Mucosa of descending colon (tissue), 3 donors: ENCODE data around the gene SCUBE3. TPM values are rescaled to one million over a fixed set of nuclear protein-coding genes. Genes with fewer than 3 reads are reported as not detected.

Source experiments
- ATAC-seq: fragments of 200-7000 bp; cut with Tn5 transposase; one replicate; pipeline ENCODE4 v1.9.1; 2020; ENCODE audit warnings: mild to moderate bottlenecking, moderate library complexity
- DNase-seq, 3 donors: peaks; one replicate each; pipeline ENCODE4 v3.0.0-alpha.2; 2020
- H3K36me3 ChIP-seq: fragments of 200-600 bp; one replicate; pipeline ENCODE4 v1.8.0; 2021; ENCODE audit warnings: low read depth, mild to moderate bottlenecking
- H3K4me1 ChIP-seq: fragments of 200-600 bp; one replicate; pipeline ENCODE4 v1.8.0; 2021; ENCODE audit warnings: low read depth, mild to moderate bottlenecking
- H3K4me3 ChIP-seq: fragments of 200-600 bp; one replicate; pipeline ENCODE4 v1.8.0; 2021; ENCODE audit warnings: mild to moderate bottlenecking
- H3K9me3 ChIP-seq: fragments of 200-600 bp; one replicate; pipeline ENCODE4 v1.8.0; 2021; ENCODE audit warnings: mild to moderate bottlenecking
- CTCF ChIP-seq: fragments of 200-600 bp; IDR thresholded peaks from one replicate; pipeline ENCODE4 v1.8.0; 2022; ENCODE audit warnings: antibody characterized with exemption, mild to moderate bottlenecking
- intact Hi-C, 2 donors: fragments of 100-400 bp; cut with DNase I in 1 of 2; cut with micrococcal nuclease in 1 of 2; formaldehyde crosslinking; loops; one replicate each; pipeline versions ENCODE4 v1.11.0 to v1.11.1; 2022; cut with DNase I, micrococcal nuclease
- total RNA-seq, 3 donors: library from RNA; stranded (reverse); fragmentation: NEBNext Ultra II Directional in 2 of 3; extraction: Animal tissue kit (Norgen Biotek cat#: 25700) in 2 of 3; gene quantifications; one replicate each; pipeline versions ENCODE4 v1.2.1 to v1.2.4, GENCODE V29; 2021 to 2023
- donor health status: DM: no; HTN: no; CAD: no; lungs with moderate emphysema.
- donor health status: DM: no; HTN: no; CAD: no.
- donor health status: DM: no; HTN: yes; CAD: no.

SCUBE3 gene
- total RNA-seq, 3 donors from 2014 or later: 0.14 to 11.6 (median 0.26) TPM

- DNase-seq (no peak), ATAC-seq (no peak)
- H3K9me3 ChIP-seq: no peaks in the 10 kb centered on the region
- no peaks in the 10 kb centered on the region for H3K36me3 ChIP-seq
- H3K4me3 ChIP-seq: no peak overlapping the region
- H3K4me1 ChIP-seq: peaks cover 8% of the 10 kb centered on the region
- intact Hi-C loops: no loop called here
- no peak for TF ChIP-seq CTCF
Observed at GRCh38 chr6:35216851-35217811, 3.4 kb downstream of the SCUBE3 start.

DNA sequence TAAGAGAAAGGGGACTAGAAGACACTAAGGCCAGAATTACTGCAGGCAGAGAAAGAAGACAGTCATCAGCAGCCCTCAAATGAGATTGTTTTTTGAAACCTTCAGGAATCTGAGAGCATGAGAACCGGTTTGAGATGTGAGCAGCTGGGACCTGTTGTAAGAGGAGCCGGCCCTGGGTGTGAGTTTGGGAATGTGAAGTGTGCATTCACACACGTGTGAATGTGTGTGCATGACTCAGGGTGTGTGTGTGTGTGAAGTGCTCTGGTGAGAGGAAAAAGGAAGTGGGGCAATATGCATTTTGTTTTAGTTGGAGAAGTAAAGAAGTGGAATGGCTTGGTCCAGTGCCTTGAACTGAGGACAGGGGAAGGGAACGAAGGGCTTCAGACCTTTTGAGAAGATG is 4.3 kb downstream of the SCUBE3 start:
- no peaks in the 10 kb centered on the region for H3K9me3 ChIP-seq
- no peak for TF ChIP-seq CTCF
- peaks cover 8% of the 10 kb centered on the region for H3K4me1 ChIP-seq
- no peaks in the 10 kb centered on the region for H3K36me3 ChIP-seq
- no peak overlapping the region for H3K4me3 ChIP-seq
- no peak for DNase-seq
- intact Hi-C loops: no loop called here
- ATAC-seq: no peak

DNA sequence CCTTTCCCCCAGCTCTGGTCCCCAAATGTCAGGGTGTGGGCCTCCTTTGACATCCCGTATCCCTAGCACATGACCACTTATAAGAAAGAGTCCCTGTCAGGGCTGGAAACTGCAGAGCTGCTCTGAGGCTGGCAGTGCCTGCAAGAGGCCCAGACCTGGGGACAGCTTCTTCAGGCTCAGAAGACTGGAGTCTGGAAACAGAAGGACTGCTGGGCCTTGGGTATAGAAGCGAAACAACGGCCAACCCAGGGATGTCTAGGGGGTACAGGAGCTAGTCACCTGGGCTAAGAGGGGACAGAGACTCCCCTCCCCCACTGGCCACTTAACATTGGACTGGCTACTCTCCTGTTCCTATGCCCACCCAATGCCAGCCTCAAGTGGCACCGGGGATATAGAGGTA is 4.7 kb downstream of the SCUBE3 start:
- no peak for TF ChIP-seq CTCF
- DNase-seq (no peak), ATAC-seq (no peak)
- no peaks in the 10 kb centered on the region for H3K36me3 ChIP-seq
- H3K4me1 ChIP-seq: peaks cover 6% of the 10 kb centered on the region
- H3K9me3 ChIP-seq: no peaks in the 10 kb centered on the region
- intact Hi-C loops: no loop called here
- H3K4me3 ChIP-seq: no peak overlapping the region

DNA sequence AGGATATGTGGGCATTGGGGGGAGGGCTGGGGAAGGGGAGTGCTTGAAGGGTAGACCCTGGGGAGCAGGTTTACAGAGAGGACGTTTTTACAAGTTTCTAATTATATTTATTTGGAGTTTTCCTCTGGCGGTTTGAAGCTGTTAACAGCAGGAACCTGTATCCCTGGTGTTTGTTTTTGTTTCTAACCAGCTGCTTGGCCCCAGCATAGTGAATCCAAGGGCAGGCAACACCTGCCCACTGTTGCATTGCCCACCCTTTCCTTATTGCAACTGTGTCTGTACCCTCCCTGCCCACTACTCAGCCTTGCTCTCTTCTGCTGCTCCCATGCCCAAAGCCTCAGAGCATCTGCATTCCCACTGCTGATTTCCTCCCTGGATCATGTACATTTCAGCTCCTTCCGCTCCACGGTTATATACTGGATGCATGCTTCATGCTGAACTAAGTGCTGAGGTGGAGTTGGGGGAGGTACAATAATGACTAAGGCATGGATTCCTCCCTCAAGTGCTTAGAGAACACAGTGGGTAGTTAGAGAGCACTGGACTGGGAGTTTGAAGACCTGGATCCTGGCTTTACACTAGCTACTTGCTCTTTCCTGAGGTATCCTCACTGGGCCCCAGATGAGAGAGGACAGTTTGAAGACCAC is 6.0 kb downstream of the SCUBE3 start:
- TF ChIP-seq CTCF: no peak
- ATAC-seq: no peak
- Histone ChIP-seq H3K4me1 (no peaks in the 10 kb centered on the region), H3K36me3 (no peaks in the 10 kb centered on the region), H3K9me3 (no peaks in the 10 kb centered on the region), H3K4me3 (no peak overlapping the region)
- no peak for DNase-seq
- intact Hi-C loops: no loop called here

DNA sequence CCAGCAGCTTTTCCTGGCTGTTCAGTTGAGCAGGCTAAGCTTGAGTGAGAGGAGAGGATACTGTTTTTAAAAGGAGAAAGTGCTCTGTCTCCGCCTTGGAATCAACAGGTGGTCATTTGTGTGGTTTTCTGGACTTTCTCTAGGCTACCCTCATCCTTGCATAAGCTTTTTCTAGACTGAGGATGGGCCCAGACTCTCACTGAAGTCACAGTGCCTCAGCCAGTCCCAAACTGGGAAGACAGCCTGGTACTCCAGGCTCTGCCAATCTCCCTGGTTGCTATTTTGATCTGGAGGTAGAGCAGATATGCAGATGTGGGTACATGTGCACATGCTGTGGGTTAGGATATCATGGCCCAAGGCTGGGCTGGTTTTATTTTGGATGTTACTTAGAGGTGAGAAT is 7.0 kb downstream of the SCUBE3 start:
- no peak for DNase-seq
- ATAC-seq: no peak
- no peak overlapping the region for H3K4me3 ChIP-seq
- H3K4me1 ChIP-seq: no peaks in the 10 kb centered on the region
- intact Hi-C loops: no loop called here
- no peaks in the 10 kb centered on the region for H3K9me3 ChIP-seq
- no peak for TF ChIP-seq CTCF
- H3K36me3 ChIP-seq: no peaks in the 10 kb centered on the region
